Spleen (tissue), 11 donors: Measurements from ENCODE around the gene SLC4A2. TPM values are rescaled to one million over a fixed set of nuclear protein-coding genes. Genes with fewer than 3 reads are reported as not detected.

Source experiments
- DNase-seq: peaks from one replicate; pipeline ENCODE4 v3.0.0-alpha.2; 2020
- H3K27ac ChIP-seq, 8 donors: fragments of 200-600 bp; sonication (generic) in 7 of 8; 1 replicate in 4 of 8; 2 replicates in 4 of 8; pipeline versions ENCODE4 v1.5.0 to v1.8.0; 2016 to 2021; ENCODE audit warnings: inconsistent platforms in 4 of 8, mild to moderate bottlenecking in 4 of 8, moderate library complexity in 1 of 8
- H3K27me3 ChIP-seq, 7 donors: fragments of 200-600 bp; sonication (generic) in 6 of 7; replicated peaks in 1 of 7; 1 replicate in 4 of 7; 2 replicates in 3 of 7; pipeline versions ENCODE4 v1.5.0 to v1.8.0; 2016 to 2021; ENCODE audit warnings: inconsistent platforms in 3 of 7, mild to moderate bottlenecking in 1 of 7
- H3K36me3 ChIP-seq, 6 donors: fragments of 200-600 bp; sonication (generic) in 5 of 6; 1 replicate in 4 of 6; 2 replicates in 2 of 6; pipeline versions ENCODE4 v1.5.0 to v1.8.0; 2016 to 2021; ENCODE audit warnings: inconsistent platforms in 2 of 6
- H3K4me1 ChIP-seq, 6 donors: fragments of 200-600 bp; sonication (generic) in 5 of 6; 1 replicate in 3 of 6; 2 replicates in 3 of 6; pipeline versions ENCODE4 v1.5.0 to v1.8.0; 2016 to 2021; ENCODE audit warnings: inconsistent platforms in 3 of 6
- H3K4me3 ChIP-seq, 8 donors: fragments of 200-600 bp; sonication (generic) in 7 of 8; 1 replicate in 4 of 8; 2 replicates in 4 of 8; pipeline versions ENCODE4 v1.5.0 to v1.8.0; 2016 to 2021; ENCODE audit warnings: inconsistent platforms in 4 of 8, mild to moderate bottlenecking in 4 of 8, moderate library complexity in 2 of 8
- H3K9me3 ChIP-seq, 8 donors: fragments of 200-600 bp; sonication (generic) in 7 of 8; 1 replicate in 4 of 8; 2 replicates in 4 of 8; pipeline versions ENCODE4 v1.5.0 to v1.8.0; 2016 to 2021; ENCODE audit warnings: inconsistent platforms in 4 of 8
- CTCF ChIP-seq, 11 experiments: fragments of 200-600 bp in 7 of 11; fragments of 450-650 bp in 4 of 11; sonication (generic) in 4 of 11; IDR thresholded peaks in 8 of 11; conservative IDR thresholded peaks in 3 of 11; 1 replicate in 7 of 11; 2 replicates in 4 of 11; pipeline versions ENCODE4 v1.4.0 to v1.8.0; 2016 to 2021; ENCODE audit warnings: antibody characterized with exemption in 11 of 11, inconsistent platforms in 4 of 11, mild to moderate bottlenecking in 1 of 11
- POLR2A ChIP-seq, 3 donors: fragments of 450-650 bp; IDR thresholded peaks; one replicate each; pipeline ENCODE4 v1.5.1; 2017; ENCODE audit warnings: antibody characterized with exemption in 3 of 3, mild to moderate bottlenecking in 1 of 3
- POLR2AphosphoS5 ChIP-seq, 3 donors: sonication (generic); formaldehyde crosslinking; IDR thresholded peaks; one replicate each; pipeline ENCODE4 v1.5.1; 2017; ENCODE audit warnings: antibody characterized with exemption in 3 of 3
- WGBS, 5 donors: extraction: QIAGEN DNeasy Blood & Tissue Kit in 3 of 5; methylation state at CpG; one replicate each; pipeline versions ENCODE4 v1.1.5 to v1.1.7; 2013 to 2018; 5-methylcytosine and 5-hydroxymethylcytosine counted together
- intact Hi-C: fragments of 100-400 bp; cut with DNase I; formaldehyde crosslinking; loops from one replicate; pipeline ENCODE4 v1.15.0; 2023; ENCODE audit warnings: low total_unique reads
- polyA plus RNA-seq, 3 donors: library from polyadenylated mRNA; stranded (reverse); fragments of 200-250 nt; gene quantifications; one replicate each; pipeline ENCODE4 v1.2.1, GENCODE V29; 2013
- total RNA-seq, 7 donors: library from RNA; depleted of rRNA in 3 of 7; stranded (reverse); fragments of >200 nt in 3 of 7; fragmentation: NEBNext Ultra II Directional in 4 of 7; extraction: Animal tissue kit (Norgen Biotek cat#: 25700) in 4 of 7; gene quantifications; one replicate each; pipeline versions ENCODE4 v1.1.0 to v1.2.1, GENCODE V29; 2016 to 2021
- donor health status: healthy with polysubstance abuse.
- donor health status: DM: no; HTN: no; CAD: no; lungs with moderate emphysema.
- donor health status: DM: no; HTN: no; CAD: no.
- donor health status: Bipolar disorder and iron deficiency.
- donor health status: healthy.
- donor health status: DM: no; HTN: no; CAD: no.
- donor health status: DM: yes; HTN: yes; CAD: no.

SLC4A2 gene
- total and polyA plus RNA-seq, 10 donors = 43.9 to 122 (median 90.9) TPM

DNA sequence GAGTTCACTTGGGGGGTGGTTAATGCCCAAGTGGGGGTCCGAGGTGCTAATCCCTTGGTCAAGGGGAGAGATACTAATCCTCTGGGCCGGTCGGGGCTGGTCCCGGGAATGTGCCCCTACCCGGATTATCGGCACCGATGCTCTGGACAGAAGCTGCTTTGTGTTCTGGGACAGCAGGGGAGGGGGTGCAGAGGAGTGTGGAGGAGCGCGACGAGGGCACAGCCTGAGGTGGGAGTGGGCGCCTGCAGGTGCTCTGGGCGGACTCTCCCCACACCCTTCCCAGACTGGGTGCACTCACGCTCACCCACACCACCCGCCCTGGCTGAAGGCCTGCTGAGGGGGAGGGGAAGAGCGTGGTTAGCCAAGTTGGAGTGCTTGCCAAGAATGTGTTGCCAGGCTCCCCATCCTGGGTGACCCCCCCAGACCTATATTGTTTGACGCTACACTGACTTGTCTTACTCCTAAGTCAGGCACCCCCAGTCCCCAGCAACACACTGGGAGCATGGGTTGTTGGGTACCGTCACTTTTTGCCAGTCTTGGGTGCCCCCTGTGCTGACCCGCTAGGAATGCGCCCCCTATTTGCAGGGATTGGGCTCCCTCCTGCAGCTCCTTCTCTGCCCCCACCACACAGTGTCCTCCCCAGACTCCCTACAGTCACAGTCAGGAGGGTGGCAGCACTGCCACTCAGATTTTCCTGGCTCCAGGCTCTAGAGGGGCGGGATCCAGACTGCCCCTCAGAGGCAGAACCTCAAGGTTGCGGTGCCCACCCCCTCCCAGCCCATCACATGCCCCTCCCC is 1.2 kb downstream of the SLC4A2 start:
- peak overlapping the region; percentile 67 to 99 (median 87) for H3K4me3 ChIP-seq
- TF ChIP-seq CTCF (IDR thresholded peaks at IDR 0.05 in 8 of 11, conservative IDR thresholded peaks at IDR 0.05 in 3 of 11) (no peak), POLR2A (IDR thresholded peaks at IDR 0.05) (no peak), POLR2AphosphoS5 (IDR thresholded peaks at IDR 0.05) (no peak)
- peaks cover 15 to 68% (median 49%) of the 10 kb centered on the region in 6 donors for H3K4me1 ChIP-seq
- intact Hi-C loops = no loop called here
- no peak for DNase-seq
- 15 to 52% (median 20%) methylated on average over 6 to 21 of the region's 21 CpGs for WGBS, 5 donors
- peak overlapping the region in 4 of 8 donors; percentile 93 to 96 (median 94) for H3K27ac ChIP-seq
- H3K27me3 ChIP-seq = no peaks in the 10 kb centered on the region
- H3K36me3 ChIP-seq = peaks cover 0 to 44% (median 18%) of the 10 kb centered on the region in 6 donors
- H3K9me3 ChIP-seq = no peaks in the 10 kb centered on the region

DNA sequence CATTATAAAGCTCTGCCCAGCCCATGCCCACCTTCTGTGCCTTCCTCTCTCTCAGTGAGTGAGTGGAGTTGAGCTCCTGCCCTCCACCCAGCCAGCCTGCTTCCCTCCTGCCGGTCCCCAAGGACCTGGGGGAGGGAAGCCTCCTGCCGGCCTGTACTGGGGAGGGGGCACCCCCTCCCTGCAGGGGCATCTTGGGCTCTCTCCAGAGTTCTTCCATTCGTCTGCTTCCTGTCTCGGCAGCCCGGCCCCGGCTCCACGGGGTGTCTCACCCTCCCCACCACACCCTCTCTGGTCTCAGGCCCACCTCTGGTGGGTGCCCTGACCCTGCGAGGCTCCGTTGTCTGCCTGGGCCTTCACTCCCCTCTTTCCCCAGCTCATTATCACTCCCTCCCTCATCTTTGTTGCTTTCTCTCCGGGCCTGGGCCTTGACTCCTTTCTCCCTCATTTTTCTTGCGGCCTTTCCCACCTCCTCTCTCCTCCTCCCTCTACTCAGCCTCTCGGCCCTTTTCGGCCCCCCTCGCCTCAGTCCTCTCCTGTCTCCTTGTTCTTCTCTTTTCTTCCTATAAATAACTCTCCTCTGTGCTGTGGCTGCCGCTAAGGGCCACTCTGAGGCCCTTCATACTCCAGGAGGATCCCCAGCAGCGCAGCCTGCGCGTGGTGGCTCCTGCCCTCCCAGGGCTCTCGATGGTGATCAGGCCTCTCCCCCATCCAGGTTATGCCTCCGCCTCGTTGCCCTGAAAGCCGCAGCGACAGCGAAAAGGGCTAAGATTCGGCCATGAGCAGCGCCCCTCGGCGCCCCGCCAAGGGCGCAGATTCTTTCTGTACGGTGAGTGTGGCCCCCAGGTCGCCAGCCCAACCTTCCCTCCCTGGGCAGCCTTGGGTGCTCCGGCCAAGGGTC is 2.1 kb downstream of the SLC4A2 start:
- H3K36me3 ChIP-seq = peaks cover 0 to 49% (median 27%) of the 10 kb centered on the region in 6 donors
- WGBS, 5 donors = 74 to 81% (median 77%) methylated on average over 25 to 33 of the region's 33 CpGs
- DNase-seq = no peak
- peak overlapping the region in 1 of 8 donors; percentile 94 for H3K27ac ChIP-seq
- TF ChIP-seq CTCF (IDR thresholded peaks at IDR 0.05 in 8 of 11, conservative IDR thresholded peaks at IDR 0.05 in 3 of 11) (no peak), POLR2AphosphoS5 (IDR thresholded peaks at IDR 0.05) (no peak), POLR2A (IDR thresholded peaks at IDR 0.05) (no peak)
- intact Hi-C loops = no loop called here
- peak overlapping the region in 4 of 8 donors; percentile 82 to 99 (median 95) for H3K4me3 ChIP-seq
- no peaks in the 10 kb centered on the region for H3K9me3 ChIP-seq
- no peaks in the 10 kb centered on the region for H3K27me3 ChIP-seq
- H3K4me1 ChIP-seq = peaks cover 15 to 64% (median 47%) of the 10 kb centered on the region in 6 donors

DNA sequence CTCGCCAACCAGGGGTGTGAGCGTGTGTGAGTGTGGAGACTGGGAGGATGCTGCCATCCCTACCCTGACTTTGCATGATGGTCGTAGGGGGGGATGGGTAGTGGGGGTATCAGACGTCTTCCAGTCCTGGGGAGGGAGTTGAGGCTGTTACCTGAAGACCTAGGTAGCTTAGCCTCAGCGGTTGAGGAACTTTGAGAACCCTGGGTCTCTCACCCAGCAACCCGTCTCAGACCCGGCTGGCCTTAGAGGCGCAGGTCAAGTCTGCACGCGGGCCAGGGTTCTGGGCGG is 2.7 kb downstream of the SLC4A2 start:
- 75 to 89% (median 87%) methylated on average over 6 to 11 of the region's 11 CpGs for WGBS, 5 donors
- H3K27me3 ChIP-seq = no peaks in the 10 kb centered on the region
- intact Hi-C loops = no loop called here
- TF ChIP-seq CTCF (IDR thresholded peaks at IDR 0.05 in 8 of 11, conservative IDR thresholded peaks at IDR 0.05 in 3 of 11) (no peak), POLR2A (IDR thresholded peaks at IDR 0.05) (no peak), POLR2AphosphoS5 (IDR thresholded peaks at IDR 0.05) (no peak)
- peaks cover 15 to 58% (median 42%) of the 10 kb centered on the region in 6 donors for H3K4me1 ChIP-seq
- no peak for DNase-seq
- H3K27ac ChIP-seq = no peak overlapping the region
- peaks cover 0 to 55% (median 33%) of the 10 kb centered on the region in 6 donors for H3K36me3 ChIP-seq
- H3K9me3 ChIP-seq = no peaks in the 10 kb centered on the region
- H3K4me3 ChIP-seq = peak overlapping the region in 1 of 8 donors; percentile 2
